Stomach smooth muscle (tissue), 2 donors: Measurements from ENCODE around the gene ETS1.

ENCODE experiments used
- H3K27ac ChIP-seq: one replicate; pipeline ENCODE4 v1.7.0; 2013; ENCODE audit warnings: mild to moderate bottlenecking, low read length, inconsistent platforms
- H3K27me3 ChIP-seq, 2 donors: one replicate each; pipeline ENCODE4 v1.7.0; 2013; ENCODE audit warnings: low read length in 2 of 2; ENCODE audit not compliant: insufficient read depth in 2 of 2, control insufficient read depth in 1 of 2
- H3K36me3 ChIP-seq, 2 donors: one replicate each; pipeline ENCODE4 v1.7.0; 2013; ENCODE audit warnings: low read length in 2 of 2; ENCODE audit not compliant: control insufficient read depth in 2 of 2, insufficient read depth in 2 of 2
- H3K4me1 ChIP-seq: one replicate; pipeline ENCODE4 v1.7.0; 2013; ENCODE audit warnings: low read length; ENCODE audit not compliant: control insufficient read depth, insufficient read depth
- H3K4me3 ChIP-seq, 2 donors: one replicate each; pipeline ENCODE4 v1.7.0; 2013; ENCODE audit warnings: low read length in 2 of 2
- H3K9ac ChIP-seq, 2 donors: one replicate each; pipeline ENCODE4 v1.7.0; 2013; ENCODE audit warnings: low read length in 2 of 2, mild to moderate bottlenecking in 1 of 2
- H3K9me3 ChIP-seq, 2 donors: one replicate each; pipeline ENCODE4 v1.7.0; 2013; ENCODE audit warnings: low read length in 2 of 2; ENCODE audit not compliant: control insufficient read depth in 2 of 2
- donor health status: healthy.
- donor health status: Pancreatic carcinoma.

ETS1 gene

DNA sequence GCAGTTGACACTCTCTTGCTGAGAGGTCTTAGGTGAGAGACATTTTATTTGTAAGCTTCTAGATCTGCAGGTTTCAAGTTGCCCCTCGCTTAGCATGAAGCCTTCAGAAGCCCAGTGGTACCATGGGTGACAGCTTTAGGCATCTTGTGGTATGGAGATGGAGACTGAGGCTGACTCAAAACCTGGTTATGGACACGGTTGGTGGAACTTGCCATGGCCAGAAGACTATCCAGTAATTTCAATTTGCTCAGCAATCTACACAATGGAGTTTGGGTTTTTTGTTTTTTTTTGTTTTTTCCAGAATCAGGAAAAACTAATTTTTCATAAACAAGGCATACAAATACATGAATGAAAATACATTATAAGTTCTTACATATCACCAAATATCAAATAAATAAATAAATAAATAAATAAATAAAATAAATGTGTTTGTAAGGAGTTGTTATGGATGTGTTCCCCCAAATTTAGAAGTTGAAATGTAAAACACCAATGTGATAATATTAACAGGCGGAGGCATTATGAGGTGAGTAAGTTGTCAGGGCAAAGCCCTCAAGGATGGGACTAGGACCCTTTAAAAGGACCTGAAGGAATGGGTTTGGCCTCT lies 22.6 kb downstream of the ETS1 start:
- Histone ChIP-seq H3K9me3 (no peaks in the 10 kb centered on the region), H3K9ac (no peak overlapping the region), H3K27me3 (no peaks in the 10 kb centered on the region), H3K27ac (no peak overlapping the region), H3K4me3 (no peak overlapping the region), H3K4me1 (no peaks in the 10 kb centered on the region), H3K36me3 (no peaks in the 10 kb centered on the region)

DNA sequence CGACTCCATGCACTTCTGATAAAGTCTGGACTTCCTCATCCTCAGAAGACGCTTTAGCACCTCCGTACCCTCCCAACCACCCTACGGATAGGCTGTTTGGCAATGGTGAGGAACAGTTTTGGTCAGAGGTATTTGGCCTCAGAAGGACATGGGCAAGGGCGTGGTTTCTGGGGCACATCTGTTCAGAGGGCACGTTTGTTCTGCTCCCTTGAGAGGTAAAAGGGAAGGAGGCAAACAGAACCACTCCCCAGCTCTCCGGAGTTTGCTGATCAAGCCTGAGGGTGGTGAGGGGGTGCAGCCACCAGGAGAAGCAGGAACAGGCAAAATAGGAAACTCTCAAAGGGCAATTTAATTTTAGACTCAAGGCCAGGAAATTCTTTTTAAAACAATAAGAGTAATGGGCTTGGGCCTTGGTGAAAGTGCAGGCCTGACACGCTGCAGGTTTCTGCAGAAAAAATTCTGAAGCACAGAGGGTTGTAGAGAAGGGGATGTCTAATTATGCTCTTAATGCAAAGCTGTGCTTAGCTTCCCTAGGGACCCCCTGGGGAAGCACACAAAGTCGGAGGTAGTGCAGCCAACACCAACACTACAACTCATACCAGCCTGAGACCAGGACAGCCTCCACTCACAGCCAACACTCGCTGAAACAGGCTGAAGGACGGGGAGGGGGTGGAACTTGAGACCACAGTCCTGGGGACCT lies 23.3 kb downstream of the ETS1 start:
- H3K27ac ChIP-seq, result no peak overlapping the region
- no peaks in the 10 kb centered on the region for H3K4me1 ChIP-seq
- no peak overlapping the region for H3K9ac ChIP-seq
- no peaks in the 10 kb centered on the region for H3K36me3 ChIP-seq
- no peaks in the 10 kb centered on the region for H3K9me3 ChIP-seq
- no peaks in the 10 kb centered on the region for H3K27me3 ChIP-seq
- no peak overlapping the region for H3K4me3 ChIP-seq

DNA sequence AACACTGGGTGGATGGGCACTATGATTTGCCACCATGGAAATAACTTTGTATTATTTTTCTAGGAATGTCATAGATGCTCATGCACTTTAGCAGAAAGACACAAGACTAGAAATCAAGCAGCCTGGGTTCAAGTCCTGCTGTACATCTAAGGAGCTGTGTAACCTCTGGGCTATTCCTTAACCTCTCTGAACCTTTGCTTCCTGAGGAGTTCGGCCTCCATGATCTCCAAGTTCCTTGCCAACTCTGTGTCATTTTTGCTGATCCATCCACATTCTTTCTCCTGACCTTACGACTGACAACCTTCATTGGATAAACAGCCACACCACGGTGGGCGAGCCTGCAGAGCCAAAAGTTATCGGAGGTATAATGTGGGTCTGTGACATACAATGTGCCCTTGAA lies 24.1 kb downstream of the ETS1 start:
- Histone ChIP-seq H3K4me1 (no peaks in the 10 kb centered on the region), H3K36me3 (no peaks in the 10 kb centered on the region), H3K27me3 (no peaks in the 10 kb centered on the region), H3K9ac (no peak overlapping the region), H3K9me3 (no peaks in the 10 kb centered on the region), H3K4me3 (no peak overlapping the region), H3K27ac (no peak overlapping the region)

GRCh38 chr11:128559496-128560103 lies 27.8 kb downstream of the ETS1 start:
- Histone ChIP-seq H3K9ac (no peak overlapping the region), H3K9me3 (no peaks in the 10 kb centered on the region), H3K27ac (no peak overlapping the region), H3K36me3 (no peaks in the 10 kb centered on the region), H3K27me3 (peaks cover 0 to 2% of the 10 kb centered on the region in 2 donors), H3K4me1 (no peaks in the 10 kb centered on the region), H3K4me3 (no peak overlapping the region)

DNA sequence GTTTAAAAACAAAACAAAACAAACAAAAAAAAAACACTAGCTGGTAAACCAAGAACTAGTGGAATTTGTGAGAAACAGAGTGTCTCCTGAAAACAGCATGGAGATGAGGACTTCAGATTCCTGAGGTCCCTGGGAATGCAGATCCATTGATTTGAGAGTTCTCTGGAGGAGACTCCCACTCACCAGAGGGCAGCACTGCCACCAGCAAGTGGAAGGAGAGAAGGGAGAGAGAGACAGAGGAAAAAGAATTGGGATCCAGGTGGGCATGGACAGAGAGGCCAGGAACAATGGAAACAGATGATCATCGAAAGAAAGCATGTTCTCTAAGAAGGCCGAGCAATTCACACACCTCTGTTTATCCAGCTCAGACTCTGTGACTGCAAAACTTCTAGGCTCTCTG lies 31.8 kb downstream of the ETS1 start:
- H3K9ac ChIP-seq, result no peak overlapping the region
- H3K4me1 ChIP-seq, result no peaks in the 10 kb centered on the region
- H3K36me3 ChIP-seq, result no peaks in the 10 kb centered on the region
- H3K27me3 ChIP-seq, result peaks cover 0 to 2% of the 10 kb centered on the region in 2 donors
- H3K27ac ChIP-seq, result no peak overlapping the region
- H3K4me3 ChIP-seq, result no peak overlapping the region
- H3K9me3 ChIP-seq, result no peaks in the 10 kb centered on the region

DNA sequence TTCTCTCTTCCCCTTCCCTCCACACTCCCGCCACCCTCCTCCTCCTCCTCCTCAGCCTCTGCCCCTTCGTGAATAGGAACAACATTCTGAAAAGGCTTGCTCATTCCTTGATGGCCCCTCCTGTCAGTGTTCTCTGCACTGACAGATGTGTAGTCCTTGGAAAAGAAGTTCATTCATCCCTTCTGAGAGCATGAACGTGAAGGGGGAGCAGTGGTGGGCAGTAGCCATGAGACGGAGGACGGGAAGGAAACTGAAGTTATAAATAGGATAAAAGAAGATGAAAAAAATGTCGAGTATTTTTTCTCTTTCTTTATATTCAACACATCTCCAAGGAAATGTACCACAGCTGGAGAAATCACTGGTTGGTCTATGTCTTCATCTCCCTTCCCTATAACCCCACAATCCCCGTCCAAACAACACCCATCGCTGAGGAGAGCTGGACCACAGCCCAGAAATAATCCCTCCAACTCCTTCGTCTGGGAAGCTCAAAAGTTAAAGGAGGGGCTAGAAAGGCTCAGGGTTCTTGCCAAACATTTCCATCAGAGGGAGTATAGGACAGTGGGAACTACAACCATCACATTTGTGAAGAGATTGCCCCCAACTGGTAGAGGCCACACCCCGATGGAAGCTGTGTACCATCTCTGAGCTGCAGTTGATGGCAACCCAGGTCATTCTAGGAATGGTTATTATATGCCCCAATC lies 33.5 kb downstream of the ETS1 start:
- Histone ChIP-seq H3K9ac (no peak overlapping the region), H3K9me3 (no peaks in the 10 kb centered on the region), H3K4me3 (no peak overlapping the region), H3K27me3 (peaks cover 0 to 2% of the 10 kb centered on the region in 2 donors), H3K27ac (no peak overlapping the region), H3K4me1 (peaks cover 7% of the 10 kb centered on the region), H3K36me3 (no peaks in the 10 kb centered on the region)

DNA sequence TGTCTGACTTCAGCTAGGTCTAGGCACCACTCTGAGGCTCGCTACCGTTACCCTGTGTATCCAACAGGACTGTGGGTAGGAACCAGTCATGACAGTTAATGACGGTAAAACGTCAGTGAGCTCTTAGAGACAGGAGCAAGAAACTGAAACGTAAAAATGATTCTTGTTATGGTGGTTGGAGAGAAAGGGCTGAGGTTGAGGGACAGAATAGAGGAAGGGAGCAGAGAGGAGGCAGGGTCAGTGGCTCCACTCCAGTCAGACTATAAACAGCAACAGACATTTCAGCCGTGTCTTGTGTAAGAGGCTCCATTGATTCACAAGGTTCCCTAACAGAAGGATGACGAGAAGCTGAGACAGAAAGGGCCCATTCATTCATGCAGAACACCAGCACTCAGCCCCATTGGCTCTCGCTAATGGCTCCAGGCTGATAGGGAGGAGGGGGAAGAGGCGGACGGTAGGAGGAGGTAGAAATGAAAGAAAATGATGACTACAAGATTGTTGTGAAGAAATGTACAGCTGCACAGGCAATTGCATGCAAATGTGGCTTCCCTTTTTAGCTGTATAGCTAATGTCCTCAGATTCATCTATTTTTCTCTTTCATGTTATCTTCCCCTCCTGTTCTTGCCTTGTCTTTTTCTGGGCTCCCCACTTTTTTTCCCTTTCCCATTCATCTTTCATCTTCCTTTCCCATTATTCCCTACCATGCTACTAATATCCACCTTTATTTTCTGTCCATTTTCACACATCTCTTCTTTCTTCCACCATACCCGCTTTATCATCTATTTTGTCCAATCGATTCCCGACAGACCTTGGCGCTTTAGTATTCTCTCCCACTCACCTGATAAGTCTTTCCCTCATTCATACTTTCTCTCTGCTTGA lies 34.3 kb downstream of the ETS1 start:
- no peak overlapping the region for H3K27ac ChIP-seq
- H3K4me1 ChIP-seq, result peaks cover 12% of the 10 kb centered on the region
- H3K4me3 ChIP-seq, result no peak overlapping the region
- no peak overlapping the region for H3K9ac ChIP-seq
- no peaks in the 10 kb centered on the region for H3K36me3 ChIP-seq
- no peaks in the 10 kb centered on the region for H3K9me3 ChIP-seq
- peaks cover 0 to under 1% of the 10 kb centered on the region in 2 donors for H3K27me3 ChIP-seq

DNA sequence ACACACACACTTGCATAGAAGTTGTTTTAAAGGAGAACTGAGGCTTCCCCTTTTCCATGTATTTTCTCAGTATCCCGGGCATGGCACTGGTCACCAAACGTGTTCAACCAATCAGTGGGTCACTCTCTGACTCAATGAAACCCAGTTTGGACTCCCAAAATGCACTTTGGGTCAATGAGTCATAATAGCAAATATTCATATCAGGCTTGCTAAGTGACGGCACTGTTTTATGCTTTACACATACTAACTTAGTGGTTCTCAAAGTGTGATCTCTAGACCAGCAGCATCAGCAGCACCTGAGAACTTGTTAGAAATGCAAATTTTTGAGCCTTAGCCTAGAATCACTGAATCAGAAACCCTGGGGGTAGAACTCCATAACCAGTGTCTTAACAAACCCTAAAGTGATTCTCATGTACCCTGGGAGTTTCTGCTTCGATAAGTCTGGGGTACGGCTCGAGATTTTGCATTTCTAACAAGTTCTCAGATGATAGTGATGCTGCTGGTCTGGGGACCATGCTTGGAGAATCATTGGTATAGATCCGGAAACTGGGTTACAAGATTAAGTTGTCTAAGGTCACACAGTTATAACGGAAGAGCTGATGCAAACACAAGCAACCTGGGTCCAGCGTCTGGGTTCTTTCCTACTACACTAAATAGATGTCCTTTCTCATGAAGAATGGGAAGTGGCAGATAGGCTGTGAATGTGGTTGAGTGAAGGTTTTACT lies 35.6 kb downstream of the ETS1 start:
- Histone ChIP-seq H3K9ac (no peak overlapping the region), H3K4me1 (peaks cover 12% of the 10 kb centered on the region), H3K9me3 (no peaks in the 10 kb centered on the region), H3K27ac (no peak overlapping the region), H3K4me3 (no peak overlapping the region), H3K36me3 (no peaks in the 10 kb centered on the region), H3K27me3 (no peaks in the 10 kb centered on the region)

DNA sequence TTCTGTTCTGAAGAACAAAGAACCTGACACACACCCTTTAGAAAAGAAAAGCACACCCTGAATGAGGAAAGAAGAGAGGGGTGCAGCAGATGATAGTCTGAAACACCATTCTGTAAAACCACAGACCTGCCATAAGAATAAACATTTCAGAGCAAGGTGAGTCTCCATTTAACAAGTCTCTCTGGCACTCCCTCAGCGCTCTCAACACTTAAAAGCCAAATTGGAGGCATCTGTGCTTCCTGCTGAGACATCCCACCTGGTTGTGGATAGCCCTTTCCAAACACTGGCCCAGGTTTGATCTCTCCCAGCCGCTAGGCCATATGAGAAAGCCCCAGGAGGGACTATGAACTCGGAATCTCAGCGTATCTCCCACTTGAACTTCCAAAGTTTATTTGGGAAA lies 36.3 kb downstream of the ETS1 start:
- peaks cover 12% of the 10 kb centered on the region for H3K4me1 ChIP-seq
- H3K27ac ChIP-seq, result no peak overlapping the region
- H3K36me3 ChIP-seq, result no peaks in the 10 kb centered on the region
- H3K9ac ChIP-seq, result no peak overlapping the region
- H3K4me3 ChIP-seq, result no peak overlapping the region
- H3K27me3 ChIP-seq, result no peaks in the 10 kb centered on the region
- H3K9me3 ChIP-seq, result no peaks in the 10 kb centered on the region
